Spinal cord (tissue), 10 donors: ENCODE data around the gene KLHDC4. TPM values are rescaled to one million over a fixed set of nuclear protein-coding genes. Genes with fewer than 3 reads are reported as not detected.
"Not testable (repeated sequence)": the region's sequence is repeated elsewhere in the genome, so short reads cannot be mapped to it uniquely, and the experiment has no call there.

Experiments used
- DNase-seq, 6 donors: peaks; one replicate each; pipeline versions ENCODE4 v3.0.0 to v3.0.0-alpha.2; 2013 to 2015; ENCODE audit warnings: low spot score in 6 of 6, low read depth in 4 of 6
- H3K27ac ChIP-seq: one replicate; pipeline ENCODE4 v1.5.1; 2013; ENCODE audit warnings: low read depth, low read length, control low read depth
- H3K27me3 ChIP-seq: one replicate; pipeline ENCODE4 v1.6.1; 2013; ENCODE audit warnings: low read length; ENCODE audit not compliant: control insufficient read depth, insufficient read depth
- H3K36me3 ChIP-seq: one replicate; pipeline ENCODE4 v1.6.1; 2013; ENCODE audit warnings: low read length; ENCODE audit not compliant: control insufficient read depth, insufficient read depth
- H3K4me1 ChIP-seq: one replicate; pipeline ENCODE4 v1.6.1; 2013; ENCODE audit warnings: low read length; ENCODE audit not compliant: control insufficient read depth, insufficient read depth
- H3K4me3 ChIP-seq: one replicate; pipeline ENCODE4 v1.5.1; 2013; ENCODE audit warnings: low read depth, low read length, control low read depth
- H3K9me3 ChIP-seq: one replicate; pipeline ENCODE4 v1.6.1; 2013; ENCODE audit warnings: low read length; ENCODE audit not compliant: control insufficient read depth, insufficient read depth
- WGBS: methylation state at CpG from one replicate; pipeline ENCODE4 v1.1.5; 2013; ENCODE audit warnings: missing lambda C conversion rate; ENCODE audit not compliant: insufficient coverage; 5-methylcytosine and 5-hydroxymethylcytosine counted together
- polyA plus RNA-seq, 2 donors: library from polyadenylated mRNA; unstranded; fragments of 120-200 nt; gene quantifications; one replicate each; pipeline ENCODE4 v1.2.1, GENCODE V29; 2013; ENCODE audit not compliant: insufficient read length in 2 of 2
- total RNA-seq, 2 donors: library from RNA; depleted of rRNA in 1 of 2; stranded (reverse); fragments of 120-200 nt in 1 of 2; fragments of >200 nt in 1 of 2; gene quantifications; one replicate each; pipeline versions ENCODE4 v1.2.3 to v1.2.4, GENCODE V29; 2013 to 2014
- donor health status: healthy.

Gene KLHDC4
- total and polyA plus RNA-seq, 4 donors, result 14.1 to 52.3 (median 29.9) TPM

GRCh38 chr16:87682852-87683399, 82.9 kb downstream of the KLHDC4 start:
- DNase-seq, result no peak
- Histone ChIP-seq H3K27me3 (no peaks in the 10 kb centered on the region), H3K9me3 (no peaks in the 10 kb centered on the region), H3K36me3 (peaks cover 66% of the 10 kb centered on the region), H3K4me1 (peaks cover 19% of the 10 kb centered on the region), H3K27ac (no peak overlapping the region), H3K4me3 (no peak overlapping the region)
- 97% methylated on average over 14 of the region's 18 CpGs for WGBS

DNA sequence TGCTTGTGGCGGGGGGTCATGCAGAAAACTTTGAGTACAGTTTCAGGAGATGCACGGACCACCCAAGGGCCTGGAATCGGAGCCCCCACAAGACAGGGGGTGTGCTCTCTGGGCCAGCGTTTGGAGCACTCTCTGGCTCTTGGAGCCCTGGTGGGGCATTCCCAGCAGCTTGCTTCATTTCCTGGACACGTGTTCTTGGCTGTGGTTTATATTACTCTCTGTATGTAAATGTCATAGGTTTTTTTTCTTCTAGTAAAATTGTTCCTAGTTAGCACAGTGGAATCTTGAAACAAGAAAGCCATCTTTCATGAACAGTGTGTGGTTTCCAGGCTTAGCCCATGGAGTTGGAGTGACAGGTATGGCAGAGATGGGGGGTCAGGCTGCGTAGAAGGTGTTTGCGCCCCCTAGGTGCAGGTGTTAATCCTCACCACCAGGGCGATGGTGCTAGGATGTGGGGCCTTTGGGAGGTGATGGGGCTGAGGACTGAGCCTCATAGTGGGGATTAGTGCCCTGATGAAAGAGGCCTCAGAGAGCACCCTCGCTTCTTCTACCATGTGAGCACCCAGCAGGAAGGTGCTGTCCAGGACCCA, 83.7 kb downstream of the KLHDC4 start:
- Histone ChIP-seq H3K4me3 (no peak overlapping the region), H3K27me3 (no peaks in the 10 kb centered on the region), H3K4me1 (peaks cover 15% of the 10 kb centered on the region), H3K9me3 (no peaks in the 10 kb centered on the region), H3K27ac (no peak overlapping the region), H3K36me3 (peaks cover 62% of the 10 kb centered on the region)
- no peak for DNase-seq
- 73% methylated on average over 6 of the region's 9 CpGs for WGBS

- peaks cover 56% of the 10 kb centered on the region for H3K36me3 ChIP-seq
- H3K9me3 ChIP-seq, H3K27me3 ChIP-seq, H3K4me1 ChIP-seq, DNase-seq, H3K4me3 ChIP-seq, H3K27ac ChIP-seq: not testable (repeated sequence)
- WGBS, result 94% methylated on average over 56 of the region's 60 CpGs
These were observed 84.7 kb downstream of the KLHDC4 start for GRCh38 chr16:87681051-87681602.

GRCh38 chr16:87680272-87680644, 85.5 kb downstream of the KLHDC4 start:
- peaks cover 49% of the 10 kb centered on the region for H3K36me3 ChIP-seq
- peaks cover 13% of the 10 kb centered on the region for H3K4me1 ChIP-seq
- no peak overlapping the region for H3K27ac ChIP-seq
- no peaks in the 10 kb centered on the region for H3K9me3 ChIP-seq
- H3K4me3 ChIP-seq, result no peak overlapping the region
- WGBS, result 92% methylated on average over 17 of the region's 17 CpGs
- no peaks in the 10 kb centered on the region for H3K27me3 ChIP-seq
- DNase-seq, result no peak

GRCh38 chr16:87679593-87680271, 86.1 kb downstream of the KLHDC4 start:
- no peaks in the 10 kb centered on the region for H3K27me3 ChIP-seq
- peaks cover 46% of the 10 kb centered on the region for H3K36me3 ChIP-seq
- no peaks in the 10 kb centered on the region for H3K9me3 ChIP-seq
- H3K4me1 ChIP-seq, result peaks cover 15% of the 10 kb centered on the region
- no peak overlapping the region for H3K4me3 ChIP-seq
- 88% methylated on average over 18 of the region's 18 CpGs for WGBS
- no peak for DNase-seq
- H3K27ac ChIP-seq, result no peak overlapping the region

- no peak for DNase-seq
- 30% methylated on average over 12 of the region's 14 CpGs for WGBS
- Histone ChIP-seq H3K4me3 (no peak overlapping the region), H3K4me1 (peaks cover 12% of the 10 kb centered on the region), H3K36me3 (peaks cover 37% of the 10 kb centered on the region), H3K9me3 (no peaks in the 10 kb centered on the region), H3K27ac (no peak overlapping the region), H3K27me3 (no peaks in the 10 kb centered on the region)
These were observed 87.2 kb downstream of the KLHDC4 start for GRCh38 chr16:87678618-87679017.

DNA sequence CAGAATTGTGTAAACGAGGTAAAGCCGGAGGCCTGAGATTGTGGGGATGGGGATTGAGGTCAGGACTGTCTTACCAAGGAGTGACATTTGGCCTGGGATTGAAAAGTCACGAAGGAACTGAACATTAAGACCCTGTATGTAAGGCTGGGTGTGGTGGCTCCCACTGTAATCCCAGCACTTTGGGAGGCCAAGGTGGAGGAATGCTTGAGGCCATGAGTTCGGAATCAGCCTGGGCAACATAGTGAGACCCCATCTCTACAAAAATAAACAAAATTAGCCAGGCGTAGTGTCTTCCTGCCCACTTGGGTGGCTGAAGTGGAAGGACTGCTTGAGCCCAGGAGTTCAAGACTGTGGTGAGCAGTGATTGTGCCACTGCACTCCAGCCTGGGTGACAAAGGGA, 88.0 kb downstream of the KLHDC4 start:
- peaks cover 34% of the 10 kb centered on the region for H3K36me3 ChIP-seq
- 85% methylated on average over 3 of the region's 5 CpGs for WGBS
- H3K27me3 ChIP-seq, result no peaks in the 10 kb centered on the region
- H3K4me1 ChIP-seq, result peaks cover 12% of the 10 kb centered on the region
- no peak overlapping the region for H3K27ac ChIP-seq
- H3K9me3 ChIP-seq, result no peaks in the 10 kb centered on the region
- no peak for DNase-seq
- no peak overlapping the region for H3K4me3 ChIP-seq

- no peak overlapping the region for H3K27ac ChIP-seq
- peaks cover 35% of the 10 kb centered on the region for H3K36me3 ChIP-seq
- no peaks in the 10 kb centered on the region for H3K9me3 ChIP-seq
- no peak for DNase-seq
- no peak overlapping the region for H3K4me3 ChIP-seq
- peaks cover 16% of the 10 kb centered on the region for H3K4me1 ChIP-seq
- WGBS, result 57% methylated on average over 5 of the region's 15 CpGs
- H3K27me3 ChIP-seq, result no peaks in the 10 kb centered on the region
These were observed 90.6 kb downstream of the KLHDC4 start for GRCh38 chr16:87675111-87675719.

DNA sequence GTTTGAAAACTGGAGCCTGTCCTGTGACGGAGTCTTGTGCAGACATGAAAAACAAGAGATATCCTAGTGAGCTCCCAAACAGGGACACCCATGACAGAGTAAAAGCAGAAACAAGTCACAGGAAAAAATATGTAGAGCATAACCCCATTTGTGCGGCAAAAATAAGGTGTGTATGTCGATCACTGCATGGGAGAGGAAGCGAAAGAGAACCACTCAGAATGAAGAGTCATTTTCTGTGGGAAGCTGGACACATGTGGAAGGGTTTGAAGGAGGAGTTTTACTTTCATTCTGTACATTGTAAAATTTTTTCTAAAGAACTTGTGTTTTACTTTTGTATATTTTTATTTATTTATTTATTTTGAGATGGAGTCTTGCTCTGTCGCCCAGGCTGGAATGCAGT, 91.4 kb downstream of the KLHDC4 start:
- H3K4me1 ChIP-seq, result peaks cover 16% of the 10 kb centered on the region
- H3K4me3 ChIP-seq, result no peak overlapping the region
- no peaks in the 10 kb centered on the region for H3K9me3 ChIP-seq
- no peak overlapping the region for H3K27ac ChIP-seq
- peaks cover 38% of the 10 kb centered on the region for H3K36me3 ChIP-seq
- no peaks in the 10 kb centered on the region for H3K27me3 ChIP-seq
- WGBS, result 74% methylated on average over 5 of the region's 5 CpGs
- no peak for DNase-seq
